GM10847 (cell line): ENCODE measurements around the gene REV3L.

Experiments
- POLR2A ChIP-seq: IDR thresholded peaks from 2 replicates; pipeline ENCODE4 v1.6.1; 2011; ENCODE audit not compliant: insufficient read length; ENCODE audit errors: extremely low read depth

Gene REV3L

DNA sequence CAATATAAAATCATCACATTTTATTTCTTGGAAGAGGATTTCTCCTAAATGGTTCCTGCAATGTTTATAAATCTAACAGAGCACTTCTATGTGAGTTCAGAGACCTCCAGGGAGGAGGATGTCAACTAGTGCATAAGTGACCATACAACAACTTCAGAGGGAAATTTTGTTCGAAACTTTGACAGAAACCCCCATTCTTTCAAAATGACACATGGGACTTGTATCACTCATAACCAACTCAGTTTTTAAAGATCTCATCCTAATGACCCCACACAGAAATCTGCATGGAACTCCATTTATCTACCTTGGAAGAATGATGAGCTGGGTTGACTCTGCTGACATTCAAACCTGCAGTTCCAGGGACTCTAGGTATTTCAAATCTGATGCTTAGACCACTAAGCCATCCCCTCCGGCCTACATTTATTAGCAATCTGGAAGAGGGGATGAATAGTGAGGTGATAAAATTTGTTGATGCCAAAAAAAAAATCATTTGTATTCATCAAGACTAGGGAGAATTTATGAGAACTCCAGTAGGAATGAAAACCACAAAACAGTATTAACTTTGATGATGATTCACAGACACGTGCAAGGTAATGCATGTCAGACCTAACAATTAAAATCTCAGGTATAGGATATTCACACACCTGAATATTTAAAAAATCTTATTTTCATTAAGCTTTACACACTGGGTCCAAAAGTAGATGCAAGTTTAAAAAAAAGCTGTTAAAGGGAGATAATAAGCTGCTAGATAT lies 153.0 kb downstream of the REV3L start:
- TF ChIP-seq POLR2A = no peak

DNA sequence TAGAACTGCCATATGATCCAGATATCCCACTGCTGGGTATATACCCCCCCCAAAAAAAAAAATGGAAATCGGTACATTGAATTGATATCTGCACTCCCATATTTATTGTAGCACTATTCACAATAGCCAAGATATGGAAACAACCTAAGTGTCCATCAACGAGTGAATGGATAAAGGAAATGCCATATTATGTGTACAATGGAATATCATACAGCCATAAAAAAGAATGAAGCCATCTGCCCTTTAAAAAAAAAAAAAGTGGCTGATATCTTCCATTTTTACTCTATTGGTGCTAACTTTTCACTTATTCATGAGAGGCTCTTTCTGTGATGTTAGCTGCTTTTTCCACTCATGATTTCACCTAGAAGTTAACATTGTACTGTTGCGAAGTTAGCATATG lies 156.5 kb downstream of the REV3L start:
- no peak for TF ChIP-seq POLR2A

GRCh38 chr6:111322145-111322544 lies 160.9 kb downstream of the REV3L start:
- TF ChIP-seq POLR2A = no peak

DNA sequence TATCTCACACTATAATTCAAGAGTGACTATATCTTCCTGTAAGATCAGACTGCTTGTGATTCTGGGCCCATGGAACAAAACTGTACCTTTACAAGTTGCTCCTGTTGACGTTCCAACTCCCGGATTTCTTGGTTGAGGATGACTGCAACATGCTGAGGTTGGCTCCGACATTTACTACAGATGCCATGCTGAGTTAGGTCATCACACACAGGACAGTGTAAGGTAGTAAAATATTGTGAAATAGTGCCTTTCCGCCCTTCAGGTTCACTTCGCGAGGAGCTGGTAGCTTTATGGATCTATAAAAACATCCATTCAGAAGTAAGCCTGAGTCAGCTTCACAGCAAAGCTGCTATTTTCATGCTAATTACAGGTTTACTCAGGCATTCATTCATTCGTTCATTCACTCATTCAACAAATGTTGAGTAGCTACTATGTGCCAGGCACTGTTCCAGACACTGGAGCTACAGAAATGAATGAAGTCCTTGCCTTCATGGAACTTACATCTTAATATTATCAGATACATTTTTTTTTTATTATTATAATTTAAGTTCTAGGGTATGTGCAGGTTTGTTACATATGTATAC lies 175.7 kb downstream of the REV3L start:
- TF ChIP-seq POLR2A = no peak

GRCh38 chr6:111306104-111306888 lies 176.7 kb downstream of the REV3L start:
- no peak for TF ChIP-seq POLR2A

DNA sequence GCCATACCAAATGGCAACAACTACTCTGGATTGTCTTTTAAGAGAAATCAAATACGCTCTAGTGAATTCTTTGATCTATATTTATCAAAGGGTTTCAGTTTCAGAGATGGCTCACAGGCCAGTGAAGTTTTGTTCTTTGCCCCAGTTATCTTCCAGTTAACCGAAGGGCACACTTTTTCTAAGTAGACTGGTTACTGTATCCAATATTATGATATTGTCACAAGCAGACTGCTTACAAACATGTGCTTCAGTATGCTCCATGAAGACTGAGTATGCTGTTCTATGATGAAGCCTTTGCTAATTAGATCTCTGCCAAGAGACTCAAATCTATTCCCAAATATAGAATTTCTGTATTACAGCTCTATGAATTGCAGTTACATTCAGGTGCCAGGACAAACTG lies 181.1 kb downstream of the REV3L start:
- no peak for TF ChIP-seq POLR2A

DNA sequence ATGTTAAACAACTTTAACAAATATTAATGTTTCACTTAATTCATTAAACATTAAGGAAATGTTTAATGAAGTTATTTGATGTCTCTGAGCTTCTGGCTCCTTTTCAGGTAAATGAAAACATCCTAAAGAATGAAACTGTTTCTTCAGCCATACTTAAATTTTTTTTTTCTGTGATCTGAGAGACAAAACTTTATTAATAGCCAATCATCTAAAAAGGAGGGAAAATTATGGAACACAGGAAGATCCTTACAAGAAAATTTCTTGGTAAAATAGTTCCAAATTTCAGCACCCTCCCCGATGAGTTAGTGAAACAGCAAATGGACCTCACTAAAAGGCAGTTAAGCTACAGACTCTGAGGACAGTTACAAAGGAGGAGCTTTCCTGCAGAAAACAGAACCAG lies 185.2 kb downstream of the REV3L start:
- no peak for TF ChIP-seq POLR2A

DNA sequence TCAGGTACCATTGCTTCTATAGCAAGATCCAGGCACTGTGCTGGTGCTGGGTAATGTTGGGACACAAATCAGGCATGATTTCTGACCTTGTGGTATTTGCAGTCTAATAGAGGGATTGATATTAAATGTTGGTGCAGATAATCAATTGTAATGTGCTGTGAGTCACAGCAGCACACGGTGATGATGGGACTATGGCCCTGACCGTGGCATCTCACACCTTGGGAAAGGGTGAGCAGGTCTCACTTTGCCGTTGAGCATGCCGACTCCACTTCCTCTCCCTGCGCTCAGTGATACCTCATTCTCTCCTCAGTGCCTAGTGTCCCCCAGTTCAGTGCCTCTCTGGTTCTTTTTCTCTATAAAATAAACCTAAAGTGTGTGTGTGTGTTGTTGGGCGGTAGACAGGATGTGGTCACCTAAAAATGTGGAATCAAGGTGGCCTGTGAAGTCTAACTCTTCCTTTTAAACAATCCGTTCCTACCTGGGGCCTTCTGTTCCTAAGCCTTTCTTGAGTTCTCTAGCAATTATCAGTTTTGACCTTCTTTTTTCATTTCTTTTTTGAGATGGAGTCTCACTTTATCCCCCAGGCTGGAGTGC lies 188.5 kb downstream of the REV3L start:
- no peak for TF ChIP-seq POLR2A

- TF ChIP-seq POLR2A = no peak
Measured at GRCh38 chr6:111291336-111292259, 191.4 kb downstream of the REV3L start.

DNA sequence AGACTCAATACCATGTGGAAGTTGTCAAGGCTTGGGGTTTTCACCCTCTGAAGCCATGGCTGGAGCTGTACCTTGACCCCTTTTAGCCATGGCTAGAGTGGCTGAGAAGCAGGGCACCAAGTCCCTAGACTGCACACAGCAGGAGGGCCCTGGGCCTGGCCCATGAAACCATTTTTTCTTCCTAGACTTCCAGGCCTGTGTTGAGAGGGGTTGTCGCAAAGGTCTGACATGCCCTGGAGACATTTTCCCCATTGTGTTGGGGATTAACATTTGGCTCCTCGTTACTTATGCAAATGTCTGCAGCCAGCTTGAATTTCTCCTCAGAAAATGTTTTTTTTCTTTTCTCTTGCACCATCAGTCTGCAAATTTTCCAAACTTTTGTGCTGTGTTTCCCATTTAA lies 199.3 kb downstream of the REV3L start:
- no peak for TF ChIP-seq POLR2A

DNA sequence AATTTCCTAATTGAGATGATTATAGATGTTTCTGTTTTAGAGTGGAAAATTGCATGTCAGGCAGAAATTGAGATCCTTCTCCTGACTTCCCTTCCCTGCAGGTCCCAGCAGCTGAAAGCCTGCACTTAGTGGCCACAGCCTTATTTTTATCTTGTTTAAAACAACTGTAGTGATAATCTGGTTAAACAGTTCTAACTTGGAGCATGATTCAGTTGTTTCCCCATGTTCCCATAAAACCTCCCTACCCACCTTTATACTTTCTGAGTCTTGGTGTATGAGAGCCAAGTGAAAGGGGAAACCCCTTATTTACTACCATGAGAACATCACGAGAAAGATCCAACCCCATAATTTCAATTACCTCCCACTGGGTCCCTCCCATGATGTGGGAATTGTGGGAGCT lies 200.5 kb downstream of the REV3L start:
- no peak for TF ChIP-seq POLR2A

GRCh38 chr6:111280445-111280955 lies 202.5 kb downstream of the REV3L start:
- TF ChIP-seq POLR2A = no peak

- no peak for TF ChIP-seq POLR2A
Measured at GRCh38 chr6:111278731-111279130, 204.3 kb downstream of the REV3L start.

DNA sequence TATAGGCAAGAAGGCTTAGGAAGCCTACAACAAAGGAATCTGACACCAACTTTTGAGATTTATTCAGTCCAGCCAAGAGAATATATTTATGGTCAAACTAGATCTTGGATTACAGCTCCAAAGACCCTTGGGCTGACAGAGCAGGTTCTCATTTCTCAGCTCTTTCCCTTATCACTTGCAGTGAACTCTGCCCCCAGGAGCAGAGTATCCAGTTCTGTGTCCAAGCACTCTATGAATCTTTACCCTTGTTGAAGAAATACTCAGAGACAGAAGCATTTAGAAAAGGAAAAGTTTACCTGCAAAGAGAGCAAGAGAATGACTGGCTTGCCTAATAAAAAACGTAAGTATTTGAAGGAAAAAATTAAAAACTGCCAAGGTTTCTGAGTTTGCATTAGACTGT lies 205.2 kb downstream of the REV3L start:
- TF ChIP-seq POLR2A = no peak

DNA sequence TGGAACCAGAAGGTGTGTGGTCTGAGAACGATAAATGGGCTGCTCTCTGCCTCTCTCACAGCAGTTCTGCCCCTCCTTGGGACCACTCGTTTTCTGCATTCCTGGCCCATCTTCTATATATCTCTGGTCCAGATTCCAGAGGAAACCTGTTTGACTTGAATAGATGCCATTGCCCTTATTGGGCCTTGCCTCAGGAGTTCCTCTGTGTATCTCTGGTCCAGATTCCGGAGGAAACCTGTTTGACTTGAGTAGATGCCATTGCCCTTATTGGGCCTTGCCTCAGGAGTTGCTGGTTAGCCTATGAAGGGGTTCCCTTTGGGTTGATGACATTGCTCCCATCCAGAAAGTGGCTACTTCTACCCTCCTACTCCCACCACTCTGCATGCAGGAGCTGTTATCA lies 206.3 kb downstream of the REV3L start:
- no peak for TF ChIP-seq POLR2A
